Stimulated activated CD8-positive, alpha-beta memory T cell treated with anti-CD3 and anti-CD28 coated beads, Interleukin-7, amount 100 ng/mL, for 48 hours (primary cell): ENCODE data around the gene EDN1.

Source experiments
- DNase-seq, 2 donors: peaks; one replicate each; pipeline ENCODE4 v3.0.0-alpha.2; 2020; ENCODE audit warnings: low read depth in 1 of 2; ENCODE audit errors: extremely low read depth in 1 of 2

EDN1 gene

GRCh38 chr6:12269110-12269509 lies 21.1 kb upstream of the EDN1 start:
- DNase-seq: no peak

DNA sequence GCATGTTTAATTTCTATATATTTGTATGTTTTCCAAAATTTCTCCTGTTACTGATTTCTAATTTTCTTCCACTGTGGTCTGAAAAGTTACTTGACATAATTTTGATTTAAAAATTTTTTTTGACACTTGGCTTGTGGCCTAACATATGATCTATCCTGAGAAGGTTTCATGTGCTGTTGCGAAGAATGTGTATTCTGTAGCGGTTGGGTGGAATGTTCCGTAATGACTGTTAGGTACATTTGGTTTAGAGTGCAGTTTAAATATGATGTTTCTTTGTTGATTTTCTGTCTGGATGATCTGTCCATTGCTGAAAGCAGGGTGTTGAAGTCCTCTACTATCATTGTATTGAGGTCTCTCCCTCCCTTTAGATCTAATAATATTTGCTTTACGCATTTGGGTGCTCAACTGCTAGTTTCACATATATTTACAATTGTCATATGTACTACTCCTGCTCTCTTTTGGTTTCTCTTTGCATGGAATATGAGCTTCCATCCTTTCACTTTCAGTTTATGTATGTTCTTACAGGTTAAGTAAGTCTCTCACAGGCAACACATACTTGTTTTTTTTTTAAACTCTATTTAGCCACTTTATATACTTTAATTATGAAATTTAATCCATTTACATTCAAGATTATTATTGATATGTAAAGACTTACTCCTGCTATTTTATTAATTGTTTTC lies 19.5 kb upstream of the EDN1 start:
- no peak for DNase-seq

- no peak for DNase-seq
These were observed 18.6 kb upstream of the EDN1 start for GRCh38 chr6:12271594-12271993.

GRCh38 chr6:12271997-12272396 lies 18.2 kb upstream of the EDN1 start:
- no peak for DNase-seq

DNA sequence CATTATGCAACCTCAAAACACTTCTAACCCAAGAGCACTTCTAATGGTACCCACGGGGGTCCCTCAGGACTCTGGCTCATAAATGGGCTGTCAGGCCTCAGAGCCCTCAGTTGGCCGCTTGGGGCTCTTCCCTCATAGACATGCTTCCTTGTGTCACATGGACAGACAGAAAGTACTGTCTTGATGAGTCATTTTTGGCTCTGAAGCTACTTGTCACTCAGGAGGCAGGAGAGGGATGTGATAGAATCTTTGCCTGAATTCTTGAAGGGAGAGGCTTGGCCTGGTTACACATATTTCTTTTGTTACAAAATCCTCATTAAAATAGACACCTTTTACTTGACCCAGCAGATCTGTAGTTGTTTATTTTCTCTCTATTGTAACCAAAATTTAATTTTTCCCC lies 15.1 kb upstream of the EDN1 start:
- DNase-seq: no peak

- DNase-seq: no peak
These were observed 13.2 kb upstream of the EDN1 start for GRCh38 chr6:12276930-12277315.

- no peak for DNase-seq
These were observed 12.8 kb upstream of the EDN1 start for GRCh38 chr6:12277386-12277785.

GRCh38 chr6:12278915-12279314 lies 11.2 kb upstream of the EDN1 start:
- DNase-seq: no peak

DNA sequence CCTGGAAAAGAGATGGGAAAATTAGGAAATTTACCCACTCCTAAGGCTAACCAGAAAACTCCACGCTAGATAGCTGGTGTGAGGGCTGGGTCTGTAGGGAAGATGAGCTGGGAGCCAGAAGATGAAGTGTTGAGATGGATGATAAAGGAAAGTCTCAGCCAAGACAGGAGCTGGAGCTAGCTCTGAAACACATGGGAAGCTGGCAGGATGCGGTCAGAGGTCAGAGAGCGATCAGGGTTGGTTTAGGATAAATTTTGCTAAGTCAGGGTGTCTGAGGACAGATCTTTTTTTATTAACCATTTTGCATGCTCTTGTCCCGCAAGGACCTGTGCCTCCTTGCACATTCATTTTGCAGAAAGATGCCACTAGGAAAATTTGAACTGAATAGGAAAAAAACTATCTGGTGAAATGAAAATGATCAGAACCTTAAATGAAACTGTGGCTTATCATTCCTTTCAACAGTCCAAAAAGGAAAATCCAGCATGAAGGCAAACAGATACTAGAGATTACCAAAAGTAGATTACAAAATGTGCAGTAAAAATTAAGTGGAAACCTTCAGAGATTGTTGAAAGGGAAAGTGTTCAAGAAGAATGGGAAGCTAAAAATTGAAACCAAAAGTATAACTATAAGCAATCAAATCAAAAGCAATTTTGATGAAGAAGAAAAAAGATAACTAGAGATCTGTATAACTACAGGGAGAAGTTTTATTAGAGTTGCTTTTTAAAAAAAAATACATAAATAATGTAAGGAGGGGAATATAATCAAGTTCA lies 10.7 kb upstream of the EDN1 start:
- DNase-seq: no peak

GRCh38 chr6:12280458-12280857 lies 9.7 kb upstream of the EDN1 start:
- DNase-seq: no peak

- DNase-seq: no peak
These were observed 9.3 kb upstream of the EDN1 start for GRCh38 chr6:12280902-12281301.

DNA sequence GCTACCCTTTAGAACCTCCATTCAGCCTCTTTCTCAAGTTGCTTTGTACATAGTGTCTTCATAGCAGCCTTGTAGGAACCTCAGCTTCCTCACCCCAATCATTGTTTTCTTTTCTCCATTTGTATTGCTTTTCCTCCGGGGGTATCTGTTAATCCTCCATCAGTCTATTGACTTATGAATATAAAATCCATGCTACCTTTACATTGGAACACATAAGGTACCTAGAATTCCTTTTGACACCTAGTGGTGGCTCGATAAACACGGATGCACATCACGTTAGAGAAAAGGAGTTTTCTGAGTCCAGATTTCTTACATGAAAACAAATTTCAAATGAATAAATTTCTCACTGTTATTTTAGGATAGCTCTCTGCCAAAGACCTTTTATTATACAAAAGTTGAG lies 6.3 kb upstream of the EDN1 start:
- no peak for DNase-seq

DNA sequence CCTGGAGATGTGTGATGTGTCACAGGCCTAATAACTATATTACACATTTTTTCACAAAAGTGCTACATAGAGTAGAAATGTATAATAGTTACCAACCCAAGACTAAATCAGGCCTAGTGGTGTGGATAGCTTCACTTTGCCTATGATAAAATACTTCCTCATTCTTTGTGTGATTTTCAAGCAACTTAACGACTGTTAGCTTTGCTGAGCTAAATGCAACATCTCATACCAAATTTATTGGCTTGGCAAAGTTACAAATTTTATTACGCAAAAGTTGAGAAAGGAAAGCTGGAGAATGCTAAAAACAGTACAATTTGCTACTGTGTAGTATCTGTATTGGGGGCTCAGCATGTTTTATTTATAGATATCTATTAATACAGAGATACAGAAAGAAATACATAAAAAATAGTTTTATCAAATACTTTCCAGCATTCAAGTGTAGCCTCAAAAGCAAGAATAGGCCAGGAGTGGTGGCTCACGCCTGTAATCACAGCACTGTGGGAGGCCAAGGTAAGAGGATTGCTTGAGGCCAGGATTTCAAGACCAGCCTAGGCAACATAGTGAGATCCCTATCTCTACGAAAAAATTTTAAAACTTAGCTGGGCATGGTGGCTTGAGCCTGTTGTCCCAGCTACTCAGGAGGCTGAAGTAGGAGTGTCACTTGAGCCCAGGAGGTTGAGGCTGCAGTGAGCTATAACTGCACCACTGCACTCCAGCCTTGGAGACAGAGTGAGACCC lies 3.6 kb upstream of the EDN1 start:
- DNase-seq: no peak

- no peak for DNase-seq
These were observed 1.9 kb upstream of the EDN1 start for GRCh38 chr6:12288211-12288618.

DNA sequence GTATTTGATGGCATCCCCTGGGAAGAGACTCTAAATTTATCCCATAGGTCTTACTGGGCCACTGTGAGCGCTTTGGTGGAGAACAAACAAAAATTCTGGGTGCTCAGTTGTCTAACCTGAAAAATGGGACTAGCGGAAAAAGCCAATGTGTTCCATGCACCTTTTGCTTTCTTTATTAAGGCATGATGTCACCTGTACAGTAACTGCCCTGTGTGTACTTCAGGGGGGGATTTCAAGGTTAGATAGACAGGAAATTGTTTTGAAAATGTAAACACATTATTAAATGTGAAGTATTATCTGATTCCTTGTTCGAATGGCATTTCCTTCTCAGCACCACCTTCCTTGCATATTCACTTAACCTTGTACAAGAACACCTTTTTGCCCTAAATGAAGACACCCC lies 1.2 kb upstream of the EDN1 start:
- no peak for DNase-seq

DNA sequence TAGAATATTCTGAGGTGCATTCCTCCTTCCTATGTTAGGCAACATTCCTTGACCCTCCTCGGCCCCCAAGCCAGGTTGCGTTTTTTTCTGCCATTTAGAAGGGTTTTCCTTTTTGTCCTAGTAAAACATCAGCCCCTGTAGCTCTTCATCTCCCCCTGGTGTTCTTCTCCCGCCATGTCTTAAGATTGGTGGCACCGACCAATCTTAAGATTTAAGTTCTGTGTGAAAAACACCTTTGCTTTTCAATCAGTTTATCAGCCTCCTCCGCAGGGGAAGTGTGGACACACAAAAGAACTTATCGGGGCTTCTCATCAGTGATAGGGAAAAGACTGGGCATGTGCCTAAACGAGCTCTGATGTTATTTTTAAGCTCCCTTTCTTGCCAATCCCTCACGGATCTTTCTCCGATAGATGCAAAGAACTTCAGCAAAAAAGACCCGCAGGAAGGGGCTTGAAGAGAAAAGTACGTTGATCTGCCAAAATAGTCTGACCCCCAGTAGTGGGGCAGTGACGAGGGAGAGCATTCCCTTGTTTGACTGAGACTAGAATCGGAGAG lies 719 bp upstream of the EDN1 start:
- DNase-seq: peak in 1 of 2 donors; percentile 32

GRCh38 chr6:12291071-12291838 lies 1.1 kb downstream of the EDN1 start:
- DNase-seq: no peak

DNA sequence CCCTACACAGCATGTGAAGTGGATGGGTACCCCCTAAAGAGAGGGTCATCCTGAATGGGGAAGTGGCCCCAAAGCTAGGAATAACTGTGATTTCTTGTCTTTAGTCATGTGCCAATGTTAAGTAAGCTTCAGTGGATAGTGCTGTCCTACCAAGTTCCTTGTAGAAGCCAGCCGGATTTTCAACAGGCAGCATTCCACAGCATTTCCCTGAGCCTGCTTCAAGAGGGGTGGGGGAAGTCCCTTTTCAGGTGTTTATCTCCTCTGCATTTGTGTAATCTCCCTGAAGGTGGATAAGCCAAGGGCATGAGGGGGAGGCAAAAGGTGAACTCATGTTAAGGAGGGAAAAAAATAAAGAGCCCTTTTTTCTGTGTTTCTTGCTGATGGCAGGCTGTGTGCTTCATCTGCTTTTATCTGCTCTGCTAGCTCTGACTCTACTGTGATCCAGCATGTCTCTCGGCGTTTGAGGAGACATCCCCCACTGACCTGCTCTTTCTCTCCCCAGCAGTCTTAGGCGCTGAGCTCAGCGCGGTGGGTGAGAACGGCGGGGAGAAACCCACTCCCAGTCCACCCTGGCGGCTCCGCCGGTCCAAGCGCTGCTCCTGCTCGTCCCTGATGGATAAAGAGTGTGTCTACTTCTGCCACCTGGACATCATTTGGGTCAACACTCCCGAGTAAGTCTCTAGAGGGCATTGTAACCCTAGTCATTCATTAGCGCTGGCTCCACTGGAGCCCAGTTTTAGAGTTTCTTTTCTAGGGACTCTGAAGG lies 1.9 kb downstream of the EDN1 start:
- DNase-seq: no peak

- no peak for DNase-seq
These were observed 3.2 kb downstream of the EDN1 start for GRCh38 chr6:12293235-12293930.
